ENCODE results near the gene TEX48. TPM values are rescaled to one million over a fixed set of nuclear protein-coding genes. Genes with fewer than 3 reads are reported as not detected.

Gene TEX48
- polyA plus RNA-seq, 1 of the 3 experiments (the other 2 are of a cell fraction), result 0.46 TPM

GRCh38 chr9:114690308-114690707 lies 8.3 kb upstream of the TEX48 start:
- ChIA-PET CTCF (interaction anchor here (1.2 to 4.5 kb wide), 2 partner anchors 9 to 324 kb away, joined by 4 to 26 read pairs; partner anchors contain the start of gene TEX48), POLR2A (no interaction called here)
- no peaks in the 10 kb centered on the region for H3K27me3 ChIP-seq (ENCODE audit: insufficient read depth)
- peak overlapping the region; percentile 60 for H3K9ac ChIP-seq
- H3K4me3 ChIP-seq (ENCODE audit: low read depth in 2 of 2, low read length in 1 of 2), result no peak overlapping the region
- H3K9me2 ChIP-seq, result no peaks in the 10 kb centered on the region
- no peak overlapping the region for H2AFZ ChIP-seq (ENCODE audit: low read depth)
- 87% methylated on average over 4 of the region's 4 CpGs for WGBS (ENCODE audit: low lambda C conversion rate)
- peak overlapping the region; percentile 53; the same call in 1 of the 2 replicates for H3K4me2 ChIP-seq
- H3K9me3 ChIP-seq, result no peaks in the 10 kb centered on the region
- no peaks in the 10 kb centered on the region for H4K20me1 ChIP-seq (ENCODE audit: insufficient read depth)
- H3F3A ChIP-seq (replicated peaks; ENCODE audit: insufficient read depth), result peaks cover 48% of the 10 kb centered on the region
- H3K27ac ChIP-seq (ENCODE audit: low read depth in 2 of 2, low read length in 1 of 2), result peak overlapping the region; percentile 68 to 95; a peak in 3 of 4 replicates
- no peaks in the 10 kb centered on the region for H3K36me3 ChIP-seq (replicated peaks in 1 of 2; ENCODE audit: control insufficient read depth in 1 of 2, insufficient read depth in 2 of 2, low read length in 1 of 2)
- H3K79me2 ChIP-seq (ENCODE audit: insufficient read depth), result no peaks in the 10 kb centered on the region
- H3K4me1 ChIP-seq (ENCODE audit: control insufficient read depth in 1 of 2, insufficient read depth in 2 of 2, low read depth in 1 of 2, low read length in 1 of 2), result peaks cover 0 to 44% of the 10 kb centered on the region in 2 experiments
- TF ChIP-seq FOXM1 (IDR thresholded peaks at IDR 0.05; ENCODE audit: low read depth) (no peak), TEAD4 (IDR thresholded peaks at IDR 0.05; ENCODE audit: borderline replicate concordance, insufficient read depth) (no peak), SIN3A (IDR thresholded peaks at IDR 0.05; ENCODE audit: borderline replicate concordance, low read depth, low read length) (no peak), RAD21 (IDR thresholded peaks at IDR 0.05; ENCODE audit: low read length) (no peak), TCF12 (IDR thresholded peaks at IDR 0.05) (peak; percentile 71), RCOR1 (IDR thresholded peaks at IDR 0.05; ENCODE audit: low read length) (no peak), IRF3 (IDR thresholded peaks at IDR 0.05; ENCODE audit: low read depth, low read length) (no peak), CHD2 (IDR thresholded peaks at IDR 0.05; ENCODE audit: low read length, partially characterized antibody) (no peak), JUND (IDR thresholded peaks at IDR 0.05) (peak; percentile 29; the same call in 1 of the 2 replicates), CTCF (IDR thresholded peaks at IDR 0.05) (no peak), SMC3 (IDR thresholded peaks at IDR 0.05; ENCODE audit: low read depth, low read length) (no peak), POLR2AphosphoS5 (IDR thresholded peaks at IDR 0.05; ENCODE audit: low read depth, low read length) (no peak), PBX3 (IDR thresholded peaks at IDR 0.05) (peak; percentile 76), EP300 (IDR thresholded peaks at IDR 0.05; ENCODE audit: borderline replicate concordance in 1 of 2, low read depth in 1 of 2, low read length in 1 of 2) (no peak), USF2 (IDR thresholded peaks at IDR 0.05; ENCODE audit: borderline replicate concordance, low read depth, low read length) (no peak), EZH2phosphoT487 (IDR thresholded peaks at IDR 0.05; ENCODE audit: borderline replicate concordance, low read depth) (no peak)
- DNase-seq, result no peak
